M059J (cell line): ENCODE results near the gene SORCS3. TPM values are rescaled to one million over a fixed set of nuclear protein-coding genes. Genes with fewer than 3 reads are reported as not detected.
"Not testable (repeated sequence)": the region's sequence is repeated elsewhere in the genome, so short reads cannot be mapped to it uniquely, and the experiment has no call there.

Experiments
- DNase-seq: peaks from one replicate; pipeline ENCODE4 v3.0.0-alpha.2; 2012; ENCODE audit warnings: low read depth
- total RNA-seq: library from RNA; depleted of rRNA; stranded (reverse); fragments of >200 nt; shearing (Covaris generic); gene quantifications from 2 replicates; pipeline ENCODE4 v1.2.3, GENCODE V29; 2014

SORCS3 gene
- total RNA-seq, 1 experiment from 2014 or later: not detected

- no peak for DNase-seq
Measured at GRCh38 chr10:104690101-104690500, 49.0 kb downstream of the SORCS3 start.

GRCh38 chr10:104690959-104691358, 49.9 kb downstream of the SORCS3 start:
- no peak for DNase-seq

GRCh38 chr10:104694074-104694473, 53.0 kb downstream of the SORCS3 start:
- DNase-seq: no peak

GRCh38 chr10:104703262-104703661, 62.2 kb downstream of the SORCS3 start:
- DNase-seq: not testable (repeated sequence)

DNA sequence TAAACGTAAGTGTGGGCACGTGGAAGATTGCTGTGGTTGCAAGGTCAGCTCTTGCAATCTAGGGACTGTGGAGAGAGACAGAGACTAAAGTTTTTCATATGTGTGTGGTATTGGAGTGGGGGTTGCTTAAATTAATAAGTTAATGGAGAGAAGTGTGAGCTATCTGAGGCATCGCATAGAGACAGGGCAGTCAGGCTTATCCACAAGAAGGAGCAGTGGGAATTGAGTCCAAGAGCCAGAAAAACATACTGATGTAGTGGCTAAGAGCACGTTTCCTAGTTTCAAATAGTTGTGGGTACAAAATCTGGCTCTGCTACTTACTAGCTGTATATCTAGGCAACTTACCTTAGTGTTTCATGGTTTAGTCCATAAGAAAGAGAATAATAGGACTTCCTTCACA, 65.8 kb downstream of the SORCS3 start:
- DNase-seq: no peak

GRCh38 chr10:104707602-104708459, 66.7 kb downstream of the SORCS3 start:
- no peak for DNase-seq

GRCh38 chr10:104711302-104711721, 70.2 kb downstream of the SORCS3 start:
- DNase-seq: no peak

GRCh38 chr10:104730593-104730992, 89.5 kb downstream of the SORCS3 start:
- DNase-seq: not testable (repeated sequence)

DNA sequence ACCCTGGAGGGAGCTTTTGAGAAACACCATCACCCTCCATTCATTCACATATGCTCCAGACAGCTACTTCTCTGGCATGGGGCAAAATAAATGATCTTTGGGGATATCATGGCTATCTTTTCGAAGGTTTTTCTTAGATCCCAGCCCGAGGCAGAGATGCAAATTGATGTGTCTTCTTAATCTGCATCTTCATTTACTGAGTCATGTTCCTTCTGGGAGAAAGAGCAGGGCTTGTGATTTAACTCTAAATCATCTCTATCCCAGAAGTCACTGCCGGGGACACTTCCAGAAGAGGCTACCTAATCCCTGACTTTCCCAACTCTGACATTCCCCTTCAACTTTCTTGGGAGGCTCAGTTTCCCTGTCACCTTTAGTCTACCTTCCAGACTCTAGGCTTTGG, 90.1 kb downstream of the SORCS3 start:
- DNase-seq: no peak

DNA sequence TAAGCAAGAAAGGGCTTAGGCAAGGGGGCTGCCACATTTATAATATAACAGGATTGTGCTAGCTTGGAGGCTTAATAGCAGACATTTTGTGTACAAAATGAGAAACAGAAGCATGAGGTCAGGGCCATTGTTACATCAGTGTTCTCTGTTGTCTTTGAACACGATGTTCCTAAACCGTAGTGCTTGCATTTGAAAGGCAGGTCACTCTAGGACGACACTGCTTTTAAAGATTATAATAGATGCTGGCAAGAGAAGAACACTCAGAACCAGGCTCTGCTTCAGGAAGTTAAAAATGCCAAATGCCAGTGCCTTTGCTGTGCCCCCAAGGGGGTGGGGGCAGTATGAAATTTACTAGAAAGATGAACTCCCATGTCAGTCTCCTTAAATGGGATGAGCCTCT, 91.1 kb downstream of the SORCS3 start:
- no peak for DNase-seq

- DNase-seq: no peak
Measured at GRCh38 chr10:104734433-104734832, 93.3 kb downstream of the SORCS3 start.

DNA sequence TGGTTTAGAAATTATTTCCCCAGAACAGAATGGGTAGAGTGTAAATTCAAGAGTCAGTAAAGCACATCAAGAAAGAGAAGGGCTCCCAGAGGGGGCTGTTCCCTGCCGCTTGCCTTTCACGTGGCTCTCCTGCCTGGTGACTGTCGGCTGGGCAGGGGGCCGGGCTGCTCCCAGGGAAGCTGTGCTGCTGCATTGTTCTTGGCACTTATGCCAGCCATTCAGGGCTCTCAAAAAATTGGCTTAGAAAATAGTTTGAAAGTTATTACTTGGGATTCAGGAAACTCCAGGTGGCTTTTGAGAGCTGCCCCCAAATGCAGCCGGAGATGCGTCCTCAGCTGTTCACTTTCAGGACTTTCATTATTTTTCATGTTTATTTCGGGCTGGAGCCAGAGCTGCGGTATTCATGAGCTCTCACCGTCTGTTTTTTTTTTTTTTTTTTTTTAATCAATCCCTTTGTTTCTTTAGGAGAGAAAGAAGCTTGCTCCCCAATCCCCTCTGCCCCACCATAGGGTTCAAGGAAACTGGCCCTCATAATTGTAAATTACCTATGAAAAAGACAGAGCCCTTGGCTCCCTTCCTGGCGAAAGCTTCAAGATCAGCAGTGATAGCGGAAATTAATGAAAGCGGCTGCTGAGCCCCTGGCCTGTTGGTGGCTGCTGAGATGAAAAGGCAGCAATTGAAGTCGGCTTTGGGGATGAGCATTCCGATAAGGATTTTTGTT, 94.1 kb downstream of the SORCS3 start:
- DNase-seq: no peak

DNA sequence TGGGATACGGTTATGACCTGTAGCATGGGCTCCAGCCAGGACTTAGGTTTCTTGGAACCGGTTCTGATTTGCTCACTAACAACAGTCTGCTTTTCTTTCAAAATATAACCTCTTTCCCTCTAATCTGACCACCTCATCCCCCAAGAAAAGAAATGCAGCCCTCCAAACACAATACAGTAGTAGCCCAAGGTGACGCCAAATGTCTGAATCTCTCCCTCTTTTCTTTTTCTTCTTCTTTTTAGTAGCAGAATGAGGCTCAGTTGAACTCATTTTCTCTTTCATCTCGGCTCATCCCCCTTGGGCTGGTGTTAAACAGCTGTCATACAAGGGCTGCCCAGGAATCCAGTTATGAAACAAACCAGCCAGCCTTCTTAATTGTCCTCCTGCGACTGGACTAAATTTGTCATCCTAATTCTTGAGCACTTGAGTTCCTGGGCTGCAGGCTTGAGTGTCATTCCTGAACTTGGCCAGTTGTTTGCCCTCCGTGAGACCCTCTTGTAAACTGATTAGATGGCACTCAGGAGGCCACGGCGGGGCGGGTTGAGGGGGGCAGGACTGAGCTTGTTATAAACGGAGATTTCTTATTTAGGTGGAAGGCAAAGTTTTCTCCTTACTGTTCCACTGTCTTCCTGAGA, 94.8 kb downstream of the SORCS3 start:
- DNase-seq: no peak

- no peak for DNase-seq
Measured at GRCh38 chr10:104741127-104741526, 100.0 kb downstream of the SORCS3 start.

- no peak for DNase-seq
Measured at GRCh38 chr10:104744052-104744451, 103.0 kb downstream of the SORCS3 start.

GRCh38 chr10:104750291-104750690, 109.2 kb downstream of the SORCS3 start:
- no peak for DNase-seq

GRCh38 chr10:104762793-104763192, 121.7 kb downstream of the SORCS3 start:
- DNase-seq: no peak

GRCh38 chr10:104766341-104766740, 125.3 kb downstream of the SORCS3 start:
- DNase-seq: peak; percentile 21

- DNase-seq: no peak
Measured at GRCh38 chr10:104767282-104767681, 126.2 kb downstream of the SORCS3 start.

DNA sequence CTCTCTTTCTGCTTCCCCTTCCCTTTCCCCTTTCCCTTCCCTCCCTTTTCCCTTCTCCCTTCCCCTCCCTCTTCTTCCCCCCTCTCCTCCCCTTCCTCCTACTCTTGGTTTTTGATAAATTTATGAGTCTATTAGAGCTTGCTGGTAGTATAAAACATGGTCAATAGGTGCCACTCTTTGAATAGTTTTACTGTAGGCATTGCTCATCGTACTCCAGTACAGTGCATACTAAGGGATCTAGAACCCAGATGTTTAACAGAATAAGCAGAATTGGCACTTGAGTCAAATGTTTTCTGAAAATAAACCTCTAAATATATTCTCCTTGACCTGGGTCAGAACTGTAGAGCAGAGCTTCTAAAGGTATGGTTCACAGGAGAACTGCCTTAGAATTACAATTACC, 126.7 kb downstream of the SORCS3 start:
- no peak for DNase-seq

DNA sequence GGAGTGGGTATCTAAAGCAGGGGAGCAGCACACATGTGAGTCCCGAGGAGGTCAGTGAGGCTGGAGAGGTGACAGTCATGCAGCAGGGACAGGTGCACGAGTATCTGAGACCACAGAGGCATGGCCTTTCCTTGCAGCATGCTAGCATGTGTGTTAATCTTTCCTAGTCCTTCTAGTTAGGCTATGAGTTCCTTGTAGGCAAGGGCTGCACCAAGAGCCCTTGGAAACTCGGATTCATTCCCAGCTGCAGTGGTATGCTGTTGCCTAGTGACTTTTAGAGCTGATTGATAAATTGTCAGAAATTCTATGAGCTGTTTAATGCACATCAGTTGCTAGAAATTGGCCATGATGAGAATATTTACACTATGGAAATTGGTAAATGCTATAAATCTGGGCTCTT, 132.0 kb downstream of the SORCS3 start:
- DNase-seq: no peak

- DNase-seq: no peak
Measured at GRCh38 chr10:104774234-104774633, 133.1 kb downstream of the SORCS3 start.
